Spleen (tissue), 11 donors: Measurements from ENCODE around the gene ADAMTS14. TPM values are rescaled to one million over a fixed set of nuclear protein-coding genes. Genes with fewer than 3 reads are reported as not detected.
"Not testable (repeated sequence)": the region's sequence is repeated elsewhere in the genome, so short reads cannot be mapped to it uniquely, and the experiment has no call there.

Experiments used
- DNase-seq: peaks from one replicate; pipeline ENCODE4 v3.0.0-alpha.2; 2020
- H3K27ac ChIP-seq, 8 donors: fragments of 200-600 bp; sonication (generic) in 7 of 8; 1 replicate in 4 of 8; 2 replicates in 4 of 8; pipeline versions ENCODE4 v1.5.0 to v1.8.0; 2016 to 2021; ENCODE audit warnings: inconsistent platforms in 4 of 8, mild to moderate bottlenecking in 4 of 8, moderate library complexity in 1 of 8
- H3K27me3 ChIP-seq, 7 donors: fragments of 200-600 bp; sonication (generic) in 6 of 7; replicated peaks in 1 of 7; 1 replicate in 4 of 7; 2 replicates in 3 of 7; pipeline versions ENCODE4 v1.5.0 to v1.8.0; 2016 to 2021; ENCODE audit warnings: inconsistent platforms in 3 of 7, mild to moderate bottlenecking in 1 of 7
- H3K36me3 ChIP-seq, 6 donors: fragments of 200-600 bp; sonication (generic) in 5 of 6; 1 replicate in 4 of 6; 2 replicates in 2 of 6; pipeline versions ENCODE4 v1.5.0 to v1.8.0; 2016 to 2021; ENCODE audit warnings: inconsistent platforms in 2 of 6
- H3K4me1 ChIP-seq, 6 donors: fragments of 200-600 bp; sonication (generic) in 5 of 6; 1 replicate in 3 of 6; 2 replicates in 3 of 6; pipeline versions ENCODE4 v1.5.0 to v1.8.0; 2016 to 2021; ENCODE audit warnings: inconsistent platforms in 3 of 6
- H3K4me3 ChIP-seq, 8 donors: fragments of 200-600 bp; sonication (generic) in 7 of 8; 1 replicate in 4 of 8; 2 replicates in 4 of 8; pipeline versions ENCODE4 v1.5.0 to v1.8.0; 2016 to 2021; ENCODE audit warnings: inconsistent platforms in 4 of 8, mild to moderate bottlenecking in 4 of 8, moderate library complexity in 2 of 8
- H3K9me3 ChIP-seq, 8 donors: fragments of 200-600 bp; sonication (generic) in 7 of 8; 1 replicate in 4 of 8; 2 replicates in 4 of 8; pipeline versions ENCODE4 v1.5.0 to v1.8.0; 2016 to 2021; ENCODE audit warnings: inconsistent platforms in 4 of 8
- POLR2A ChIP-seq, 3 donors: fragments of 450-650 bp; IDR thresholded peaks; one replicate each; pipeline ENCODE4 v1.5.1; 2017; ENCODE audit warnings: antibody characterized with exemption in 3 of 3, mild to moderate bottlenecking in 1 of 3
- POLR2AphosphoS5 ChIP-seq, 3 donors: sonication (generic); formaldehyde crosslinking; IDR thresholded peaks; one replicate each; pipeline ENCODE4 v1.5.1; 2017; ENCODE audit warnings: antibody characterized with exemption in 3 of 3
- WGBS, 5 donors: extraction: QIAGEN DNeasy Blood & Tissue Kit in 3 of 5; methylation state at CpG; one replicate each; pipeline versions ENCODE4 v1.1.5 to v1.1.7; 2013 to 2018; 5-methylcytosine and 5-hydroxymethylcytosine counted together
- intact Hi-C: fragments of 100-400 bp; cut with DNase I; formaldehyde crosslinking; loops from one replicate; pipeline ENCODE4 v1.15.0; 2023; ENCODE audit warnings: low total_unique reads
- polyA plus RNA-seq, 3 donors: library from polyadenylated mRNA; stranded (reverse); fragments of 200-250 nt; gene quantifications; one replicate each; pipeline ENCODE4 v1.2.1, GENCODE V29; 2013
- total RNA-seq, 7 donors: library from RNA; depleted of rRNA in 3 of 7; stranded (reverse); fragments of >200 nt in 3 of 7; fragmentation: NEBNext Ultra II Directional in 4 of 7; extraction: Animal tissue kit (Norgen Biotek cat#: 25700) in 4 of 7; gene quantifications; one replicate each; pipeline versions ENCODE4 v1.1.0 to v1.2.1, GENCODE V29; 2016 to 2021
- TF ChIP-seq, protein P1 (sequence below), 11 experiments: fragments of 200-600 bp in 7 of 11; fragments of 450-650 bp in 4 of 11; sonication (generic) in 4 of 11; IDR thresholded peaks in 8 of 11; conservative IDR thresholded peaks in 3 of 11; 1 replicate in 7 of 11; 2 replicates in 4 of 11; pipeline versions ENCODE4 v1.4.0 to v1.8.0; 2016 to 2021; ENCODE audit warnings: antibody characterized with exemption in 11 of 11, inconsistent platforms in 4 of 11, mild to moderate bottlenecking in 1 of 11
- donor health status: healthy with polysubstance abuse.
- donor health status: DM: no; HTN: no; CAD: no; lungs with moderate emphysema.
- donor health status: DM: no; HTN: no; CAD: no.
- donor health status: Bipolar disorder and iron deficiency.
- donor health status: healthy.
- donor health status: DM: no; HTN: no; CAD: no.
- donor health status: DM: yes; HTN: yes; CAD: no.

ADAMTS14 gene
- total and polyA plus RNA-seq, 10 donors, result 0.09 to 1.2 (median 0.36) TPM

GRCh38 chr10:70765794-70766594 is 93.7 kb downstream of the ADAMTS14 start:
- TF ChIP-seq POLR2A (IDR thresholded peaks at IDR 0.05) (no peak), POLR2AphosphoS5 (IDR thresholded peaks at IDR 0.05) (no peak)
- TF ChIP-seq, protein P1, sequence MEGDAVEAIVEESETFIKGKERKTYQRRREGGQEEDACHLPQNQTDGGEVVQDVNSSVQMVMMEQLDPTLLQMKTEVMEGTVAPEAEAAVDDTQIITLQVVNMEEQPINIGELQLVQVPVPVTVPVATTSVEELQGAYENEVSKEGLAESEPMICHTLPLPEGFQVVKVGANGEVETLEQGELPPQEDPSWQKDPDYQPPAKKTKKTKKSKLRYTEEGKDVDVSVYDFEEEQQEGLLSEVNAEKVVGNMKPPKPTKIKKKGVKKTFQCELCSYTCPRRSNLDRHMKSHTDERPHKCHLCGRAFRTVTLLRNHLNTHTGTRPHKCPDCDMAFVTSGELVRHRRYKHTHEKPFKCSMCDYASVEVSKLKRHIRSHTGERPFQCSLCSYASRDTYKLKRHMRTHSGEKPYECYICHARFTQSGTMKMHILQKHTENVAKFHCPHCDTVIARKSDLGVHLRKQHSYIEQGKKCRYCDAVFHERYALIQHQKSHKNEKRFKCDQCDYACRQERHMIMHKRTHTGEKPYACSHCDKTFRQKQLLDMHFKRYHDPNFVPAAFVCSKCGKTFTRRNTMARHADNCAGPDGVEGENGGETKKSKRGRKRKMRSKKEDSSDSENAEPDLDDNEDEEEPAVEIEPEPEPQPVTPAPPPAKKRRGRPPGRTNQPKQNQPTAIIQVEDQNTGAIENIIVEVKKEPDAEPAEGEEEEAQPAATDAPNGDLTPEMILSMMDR (IDR thresholded peaks at IDR 0.05 in 8 of 11, conservative IDR thresholded peaks at IDR 0.05 in 3 of 11), result no peak
- H3K9me3 ChIP-seq, result peaks cover 0 to 15% (median 12%) of the 10 kb centered on the region in 8 donors
- intact Hi-C loops, result no loop called here
- no peaks in the 10 kb centered on the region for H3K27me3 ChIP-seq
- H3K4me3 ChIP-seq, result no peak overlapping the region
- H3K27ac ChIP-seq, result no peak overlapping the region
- no peaks in the 10 kb centered on the region for H3K4me1 ChIP-seq
- peak; percentile 37 for DNase-seq
- 87 to 96% (median 95%) methylated on average over 8 of the region's 8 CpGs for WGBS, 5 donors
- no peaks in the 10 kb centered on the region for H3K36me3 ChIP-seq

GRCh38 chr10:70768026-70768685 is 95.8 kb downstream of the ADAMTS14 start:
- intact Hi-C loops, H3K4me3 ChIP-seq, H3K4me1 ChIP-seq, H3K27ac ChIP-seq, H3K36me3 ChIP-seq, DNase-seq, H3K27me3 ChIP-seq: not testable (repeated sequence)
- WGBS, 5 donors, result 76 to 89% (median 78%) methylated on average over 6 of the region's 6 CpGs
- H3K9me3 ChIP-seq, result peaks cover 0 to 15% (median 12%) of the 10 kb centered on the region in 8 donors

DNA sequence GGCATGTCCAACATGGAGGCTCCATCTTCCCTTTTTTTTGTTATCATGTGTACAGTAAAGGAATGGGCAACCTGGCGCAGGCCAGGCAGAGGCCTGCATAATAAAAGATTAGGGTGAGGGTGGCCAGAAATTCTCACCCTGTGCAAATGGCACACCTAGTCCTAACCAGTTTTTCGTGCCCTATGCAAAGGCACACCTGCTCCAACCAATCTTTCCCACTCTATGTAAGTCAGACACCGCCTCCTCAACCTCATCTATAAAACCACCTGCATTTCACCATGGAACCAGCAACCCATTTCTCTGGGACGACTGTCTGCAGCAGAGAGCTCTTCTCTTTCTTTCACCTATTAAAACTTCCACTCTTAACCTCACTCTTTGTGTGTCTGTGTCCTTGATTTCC is 96.8 kb downstream of the ADAMTS14 start:
- 73 to 96% (median 84%) methylated on average over 4 of the region's 4 CpGs for WGBS, 5 donors
- Histone ChIP-seq H3K4me1 (no peaks in the 10 kb centered on the region), H3K27me3 (no peaks in the 10 kb centered on the region), H3K9me3 (peaks cover 0 to 15% (median 12%) of the 10 kb centered on the region in 8 donors), H3K36me3 (no peaks in the 10 kb centered on the region), H3K27ac (no peak overlapping the region), H3K4me3 (no peak overlapping the region)
- TF ChIP-seq POLR2A (IDR thresholded peaks at IDR 0.05) (no peak), POLR2AphosphoS5 (IDR thresholded peaks at IDR 0.05) (no peak)
- TF ChIP-seq, protein P1 (IDR thresholded peaks at IDR 0.05 in 8 of 11, conservative IDR thresholded peaks at IDR 0.05 in 3 of 11), result no peak
- intact Hi-C loops, result no loop called here
- no peak for DNase-seq

- intact Hi-C loops, result no loop called here
- Histone ChIP-seq H3K36me3 (no peaks in the 10 kb centered on the region), H3K27ac (no peak overlapping the region), H3K27me3 (no peaks in the 10 kb centered on the region), H3K4me1 (no peaks in the 10 kb centered on the region), H3K9me3 (peaks cover 0 to 15% (median 12%) of the 10 kb centered on the region in 8 donors), H3K4me3 (no peak overlapping the region)
- DNase-seq, result no peak
- TF ChIP-seq, protein P1 (IDR thresholded peaks at IDR 0.05 in 8 of 11, conservative IDR thresholded peaks at IDR 0.05 in 3 of 11), result no peak
- TF ChIP-seq POLR2A (IDR thresholded peaks at IDR 0.05), result no peak
- TF ChIP-seq POLR2AphosphoS5 (IDR thresholded peaks at IDR 0.05), result no peak
- 83 to 97% (median 91%) methylated on average over 2 of the region's 2 CpGs for WGBS, 5 donors
These were observed 97.7 kb downstream of the ADAMTS14 start for GRCh38 chr10:70770001-70770400.

DNA sequence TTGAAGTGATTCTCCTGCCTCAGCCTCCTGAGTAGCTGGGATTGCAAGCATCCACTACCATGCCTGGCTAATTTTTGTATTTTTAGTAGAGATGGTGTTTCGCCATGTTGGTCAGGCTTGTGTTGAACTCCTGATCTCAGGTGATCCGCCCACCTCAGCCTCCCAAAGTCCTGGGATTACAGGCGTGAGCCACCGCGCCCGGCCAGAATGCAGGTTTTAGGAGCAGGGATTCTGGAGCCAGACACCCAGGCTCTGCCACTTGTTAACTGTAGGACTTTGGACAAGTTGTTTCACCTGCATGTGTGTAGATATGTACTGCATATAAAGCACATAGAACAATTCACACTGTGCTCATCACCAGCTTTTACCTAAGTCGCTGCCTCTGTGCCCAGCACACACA is 98.2 kb downstream of the ADAMTS14 start:
- H3K36me3 ChIP-seq, H3K27me3 ChIP-seq, H3K27ac ChIP-seq, DNase-seq, H3K4me3 ChIP-seq, H3K4me1 ChIP-seq, intact Hi-C loops: not testable (repeated sequence)
- WGBS, 5 donors, result 94 to 98% (median 96%) methylated on average over 7 of the region's 7 CpGs
- peaks cover 0 to 14% (median 10%) of the 10 kb centered on the region in 8 donors for H3K9me3 ChIP-seq
